H1 (cell line): Measurements from ENCODE around the gene SKP1. TPM values are rescaled to one million over a fixed set of nuclear protein-coding genes. Genes with fewer than 3 reads are reported as not detected.

Source experiments
- CBX5 ChIP-seq: fragments of 300-800, 300-1000 bp; sonication (generic); IDR thresholded peaks from 2 replicates; pipeline ENCODE4 v1.7.1; 2016; ENCODE audit warnings: antibody characterized with exemption, low read length, low read depth
- EZH2 ChIP-seq: fragments of 200-600 bp; sonication (generic); IDR thresholded peaks from 2 replicates; pipeline ENCODE4 v1.7.1; 2012; ENCODE audit warnings: low read depth, mild to moderate bottlenecking, moderate library complexity, low read length, inconsistent platforms; ENCODE audit not compliant: severe bottlenecking
- HDAC2 ChIP-seq, 2 experiments: fragments of 300-600 bp in 1 of 2; sonication (generic) in 1 of 2; IDR thresholded peaks; 2 replicates each; pipeline ENCODE4 v1.6.1; 2011 to 2012; ENCODE audit warnings: low read depth in 2 of 2, low read length in 2 of 2, mild to moderate bottlenecking in 2 of 2, moderate library complexity in 2 of 2, borderline replicate concordance in 1 of 2, inconsistent platforms in 1 of 2
- HDAC6 ChIP-seq: IDR thresholded peaks from one replicate; pipeline ENCODE4 v1.7.1; 2012; ENCODE audit warnings: low read depth, mild to moderate bottlenecking, inconsistent platforms, low read length, moderate library complexity
- SAP30 ChIP-seq: fragments of 300-600 bp; sonication (generic); IDR thresholded peaks from 2 replicates; pipeline ENCODE4 v1.7.1; 2012; ENCODE audit warnings: low read length, moderate library complexity, mild to moderate bottlenecking, inconsistent platforms; ENCODE audit not compliant: insufficient read depth, insufficient replicate concordance
- SRF ChIP-seq: IDR thresholded peaks from 2 replicates; pipeline ENCODE4 v1.6.1; 2011; ENCODE audit warnings: mild to moderate bottlenecking, low read depth, low read length, moderate library complexity
- polyA plus RNA-seq, 7 experiments: library from polyadenylated mRNA; depleted of rRNA in 3 of 7; stranded (reverse) in 5 of 7; unstranded in 2 of 7; fragments of >200 nt in 5 of 7; fragments of 200-250 nt in 2 of 7; gene quantifications; 1 replicate in 5 of 7; 2 replicates in 1 of 7; 4 replicates in 1 of 7; pipeline versions ENCODE4 v1.2.1 to v1.2.3, GENCODE V29; 2011 to 2013; ENCODE audit warnings: missing spikeins in 2 of 7, mixed read lengths in 2 of 7
- total RNA-seq: library from RNA; stranded (reverse); fragmentation: NEBNext Ultra II Directional; extraction: Animal tissue kit (Norgen Biotek cat#: 25700); gene quantifications from 2 replicates; pipeline ENCODE4 v1.2.1, GENCODE V29; 2021
- TF ChIP-seq, protein P1 (sequence below): fragments of 300-600 bp; sonication (generic); IDR thresholded peaks from 2 replicates; pipeline ENCODE4 v1.7.1; 2012; ENCODE audit warnings: low read length, moderate library complexity, mild to moderate bottlenecking, inconsistent platforms; ENCODE audit not compliant: insufficient replicate concordance
- TF ChIP-seq, protein P2 (sequence below): IDR thresholded peaks from 2 replicates; pipeline ENCODE4 v1.6.1; 2012; ENCODE audit warnings: inconsistent platforms

Gene SKP1
- total and polyA plus RNA-seq, 2 of the 8 experiments (the other 6 are each of a cell fraction or from before 2014, with no cell fraction given) = 163 to 332 TPM

DNA sequence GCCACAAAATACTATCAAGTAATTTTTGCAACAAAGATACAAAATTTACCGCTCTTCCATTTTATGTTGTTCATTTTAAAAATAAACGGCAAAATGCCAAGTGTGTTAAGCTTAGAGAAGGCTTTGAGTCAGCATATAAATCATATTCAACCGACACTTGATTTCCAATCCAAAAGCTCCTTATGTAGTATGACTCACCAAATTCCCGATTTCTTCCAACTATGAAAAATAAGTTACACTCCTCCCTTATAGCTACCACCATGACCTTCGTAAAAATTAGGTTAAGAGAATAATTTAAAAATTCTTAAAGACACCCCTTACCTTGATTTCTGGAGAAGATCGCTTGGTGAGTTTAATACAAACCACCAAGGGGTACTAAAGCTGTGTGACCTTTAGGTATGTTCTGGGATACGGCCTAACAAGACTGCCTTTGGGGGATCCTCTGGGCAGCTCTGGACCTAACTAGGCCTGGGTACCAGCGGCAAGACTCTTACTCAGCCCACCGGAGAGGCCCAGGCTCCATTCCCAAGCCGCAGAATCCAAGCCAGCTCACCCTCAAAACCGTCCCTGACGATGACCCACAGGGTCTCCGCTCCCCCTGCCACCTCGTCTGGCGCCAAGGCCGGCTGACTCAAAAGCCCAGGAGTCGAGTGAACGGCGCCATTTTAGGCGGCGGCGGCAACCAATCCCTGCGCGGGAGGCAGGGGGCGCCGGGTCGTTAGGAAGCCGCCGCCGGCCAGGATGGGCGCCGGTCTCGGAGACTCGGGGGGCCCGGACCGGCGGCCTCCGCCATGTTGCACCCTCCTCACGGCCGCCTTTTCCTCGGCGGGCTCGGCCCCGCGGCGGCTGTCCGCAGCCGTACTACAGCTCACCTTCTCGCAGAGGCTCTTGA, 48.4 kb upstream of the SKP1 start (continued):
- TF ChIP-seq, protein P1, sequence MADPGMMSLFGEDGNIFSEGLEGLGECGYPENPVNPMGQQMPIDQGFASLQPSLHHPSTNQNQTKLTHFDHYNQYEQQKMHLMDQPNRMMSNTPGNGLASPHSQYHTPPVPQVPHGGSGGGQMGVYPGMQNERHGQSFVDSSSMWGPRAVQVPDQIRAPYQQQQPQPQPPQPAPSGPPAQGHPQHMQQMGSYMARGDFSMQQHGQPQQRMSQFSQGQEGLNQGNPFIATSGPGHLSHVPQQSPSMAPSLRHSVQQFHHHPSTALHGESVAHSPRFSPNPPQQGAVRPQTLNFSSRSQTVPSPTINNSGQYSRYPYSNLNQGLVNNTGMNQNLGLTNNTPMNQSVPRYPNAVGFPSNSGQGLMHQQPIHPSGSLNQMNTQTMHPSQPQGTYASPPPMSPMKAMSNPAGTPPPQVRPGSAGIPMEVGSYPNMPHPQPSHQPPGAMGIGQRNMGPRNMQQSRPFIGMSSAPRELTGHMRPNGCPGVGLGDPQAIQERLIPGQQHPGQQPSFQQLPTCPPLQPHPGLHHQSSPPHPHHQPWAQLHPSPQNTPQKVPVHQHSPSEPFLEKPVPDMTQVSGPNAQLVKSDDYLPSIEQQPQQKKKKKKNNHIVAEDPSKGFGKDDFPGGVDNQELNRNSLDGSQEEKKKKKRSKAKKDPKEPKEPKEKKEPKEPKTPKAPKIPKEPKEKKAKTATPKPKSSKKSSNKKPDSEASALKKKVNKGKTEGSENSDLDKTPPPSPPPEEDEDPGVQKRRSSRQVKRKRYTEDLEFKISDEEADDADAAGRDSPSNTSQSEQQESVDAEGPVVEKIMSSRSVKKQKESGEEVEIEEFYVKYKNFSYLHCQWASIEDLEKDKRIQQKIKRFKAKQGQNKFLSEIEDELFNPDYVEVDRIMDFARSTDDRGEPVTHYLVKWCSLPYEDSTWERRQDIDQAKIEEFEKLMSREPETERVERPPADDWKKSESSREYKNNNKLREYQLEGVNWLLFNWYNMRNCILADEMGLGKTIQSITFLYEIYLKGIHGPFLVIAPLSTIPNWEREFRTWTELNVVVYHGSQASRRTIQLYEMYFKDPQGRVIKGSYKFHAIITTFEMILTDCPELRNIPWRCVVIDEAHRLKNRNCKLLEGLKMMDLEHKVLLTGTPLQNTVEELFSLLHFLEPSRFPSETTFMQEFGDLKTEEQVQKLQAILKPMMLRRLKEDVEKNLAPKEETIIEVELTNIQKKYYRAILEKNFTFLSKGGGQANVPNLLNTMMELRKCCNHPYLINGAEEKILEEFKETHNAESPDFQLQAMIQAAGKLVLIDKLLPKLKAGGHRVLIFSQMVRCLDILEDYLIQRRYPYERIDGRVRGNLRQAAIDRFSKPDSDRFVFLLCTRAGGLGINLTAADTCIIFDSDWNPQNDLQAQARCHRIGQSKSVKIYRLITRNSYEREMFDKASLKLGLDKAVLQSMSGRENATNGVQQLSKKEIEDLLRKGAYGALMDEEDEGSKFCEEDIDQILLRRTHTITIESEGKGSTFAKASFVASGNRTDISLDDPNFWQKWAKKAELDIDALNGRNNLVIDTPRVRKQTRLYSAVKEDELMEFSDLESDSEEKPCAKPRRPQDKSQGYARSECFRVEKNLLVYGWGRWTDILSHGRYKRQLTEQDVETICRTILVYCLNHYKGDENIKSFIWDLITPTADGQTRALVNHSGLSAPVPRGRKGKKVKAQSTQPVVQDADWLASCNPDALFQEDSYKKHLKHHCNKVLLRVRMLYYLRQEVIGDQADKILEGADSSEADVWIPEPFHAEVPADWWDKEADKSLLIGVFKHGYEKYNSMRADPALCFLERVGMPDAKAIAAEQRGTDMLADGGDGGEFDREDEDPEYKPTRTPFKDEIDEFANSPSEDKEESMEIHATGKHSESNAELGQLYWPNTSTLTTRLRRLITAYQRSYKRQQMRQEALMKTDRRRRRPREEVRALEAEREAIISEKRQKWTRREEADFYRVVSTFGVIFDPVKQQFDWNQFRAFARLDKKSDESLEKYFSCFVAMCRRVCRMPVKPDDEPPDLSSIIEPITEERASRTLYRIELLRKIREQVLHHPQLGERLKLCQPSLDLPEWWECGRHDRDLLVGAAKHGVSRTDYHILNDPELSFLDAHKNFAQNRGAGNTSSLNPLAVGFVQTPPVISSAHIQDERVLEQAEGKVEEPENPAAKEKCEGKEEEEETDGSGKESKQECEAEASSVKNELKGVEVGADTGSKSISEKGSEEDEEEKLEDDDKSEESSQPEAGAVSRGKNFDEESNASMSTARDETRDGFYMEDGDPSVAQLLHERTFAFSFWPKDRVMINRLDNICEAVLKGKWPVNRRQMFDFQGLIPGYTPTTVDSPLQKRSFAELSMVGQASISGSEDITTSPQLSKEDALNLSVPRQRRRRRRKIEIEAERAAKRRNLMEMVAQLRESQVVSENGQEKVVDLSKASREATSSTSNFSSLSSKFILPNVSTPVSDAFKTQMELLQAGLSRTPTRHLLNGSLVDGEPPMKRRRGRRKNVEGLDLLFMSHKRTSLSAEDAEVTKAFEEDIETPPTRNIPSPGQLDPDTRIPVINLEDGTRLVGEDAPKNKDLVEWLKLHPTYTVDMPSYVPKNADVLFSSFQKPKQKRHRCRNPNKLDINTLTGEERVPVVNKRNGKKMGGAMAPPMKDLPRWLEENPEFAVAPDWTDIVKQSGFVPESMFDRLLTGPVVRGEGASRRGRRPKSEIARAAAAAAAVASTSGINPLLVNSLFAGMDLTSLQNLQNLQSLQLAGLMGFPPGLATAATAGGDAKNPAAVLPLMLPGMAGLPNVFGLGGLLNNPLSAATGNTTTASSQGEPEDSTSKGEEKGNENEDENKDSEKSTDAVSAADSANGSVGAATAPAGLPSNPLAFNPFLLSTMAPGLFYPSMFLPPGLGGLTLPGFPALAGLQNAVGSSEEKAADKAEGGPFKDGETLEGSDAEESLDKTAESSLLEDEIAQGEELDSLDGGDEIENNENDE = no peak
- TF ChIP-seq SRF = no peak
- no peak for TF ChIP-seq HDAC6
- peak; percentile 18 for TF ChIP-seq SAP30
- no peak for TF ChIP-seq EZH2
- peak in 1 of 2 experiments; percentile 70; a peak in 1 of 4 replicates for TF ChIP-seq HDAC2 (IDR thresholded peaks at IDR 0.05; ENCODE audit: borderline replicate concordance in 1 of 2, low read depth in 2 of 2, low read length in 2 of 2)
- TF ChIP-seq, protein P2, sequence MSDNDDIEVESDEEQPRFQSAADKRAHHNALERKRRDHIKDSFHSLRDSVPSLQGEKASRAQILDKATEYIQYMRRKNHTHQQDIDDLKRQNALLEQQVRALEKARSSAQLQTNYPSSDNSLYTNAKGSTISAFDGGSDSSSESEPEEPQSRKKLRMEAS = 0 out of 2 replicates have a peak, but pooled peaks have one; percentile 6
- TF ChIP-seq CBX5 = no peak
